GM23338 (cell line): ENCODE results near the gene KCNJ16.

Source experiments
- CREB1 ChIP-seq: fragments of 250-450 bp; sonication (Bioruptor Pico); IDR thresholded peaks from 2 replicates; pipeline ENCODE4 v1.5.0; 2020; ENCODE audit warnings: low read depth, mild to moderate bottlenecking, moderate library complexity
- CTCF ChIP-seq, 2 experiments: fragments of 200-600 bp in 1 of 2; sonication (generic) in 1 of 2; conservative IDR thresholded peaks; 2 replicates each; pipeline versions ENCODE4 v1.5.1 to v1.6.1; 2016 to 2017; ENCODE audit warnings: antibody characterized with exemption in 2 of 2, low read depth in 2 of 2, mild to moderate bottlenecking in 2 of 2, moderate library complexity in 1 of 2
- ETS1 ChIP-seq: IDR thresholded peaks from 2 replicates; pipeline ENCODE4 v1.6.1; 2016; ENCODE audit warnings: antibody characterized with exemption
- EZH2 ChIP-seq: fragments of 200-600 bp; sonication (generic); IDR thresholded peaks from one replicate; pipeline ENCODE4 v1.8.0; 2017; ENCODE audit warnings: antibody characterized with exemption, mild to moderate bottlenecking, low read depth; ENCODE audit not compliant: unreplicated experiment
- EZH2phosphoT487 ChIP-seq: fragments of 200-600 bp; sonication (generic); IDR thresholded peaks from one replicate; pipeline ENCODE4 v1.8.1; 2018; ENCODE audit warnings: antibody characterized with exemption; ENCODE audit not compliant: unreplicated experiment
- JUNB ChIP-seq: IDR thresholded peaks from one replicate; pipeline ENCODE4 v1.6.1; 2016; ENCODE audit warnings: antibody characterized with exemption; ENCODE audit not compliant: unreplicated experiment
- POLR2AphosphoS5 ChIP-seq: IDR thresholded peaks from 2 replicates; pipeline ENCODE4 v1.6.1; 2016; ENCODE audit warnings: antibody characterized with exemption, low read depth
- REST ChIP-seq: IDR thresholded peaks from one replicate; pipeline ENCODE4 v1.6.1; 2018; ENCODE audit warnings: antibody characterized with exemption; ENCODE audit not compliant: unreplicated experiment
- STAT1 ChIP-seq: IDR thresholded peaks from one replicate; pipeline ENCODE4 v1.6.1; 2016; ENCODE audit warnings: antibody characterized with exemption; ENCODE audit not compliant: unreplicated experiment
- ZNF114 ChIP-seq: fragments of 250-450 bp; sonication (Bioruptor Pico); IDR thresholded peaks from 2 replicates; pipeline ENCODE4 v1.5.0; 2020; ENCODE audit warnings: mild to moderate bottlenecking, moderate library complexity
- ZNF331 ChIP-seq: fragments of 250-450 bp; sonication (Bioruptor Pico); IDR thresholded peaks from 2 replicates; pipeline ENCODE4 v1.5.0; 2020; ENCODE audit warnings: low read depth, mild to moderate bottlenecking, moderate library complexity

GRCh38 chr17:70121126-70121525 is 46.1 kb downstream of the KCNJ16 start:
- no peak for TF ChIP-seq REST
- no peak for TF ChIP-seq CTCF (conservative IDR thresholded peaks at IDR 0.05; ENCODE audit: low read depth in 2 of 2)
- no peak for TF ChIP-seq POLR2AphosphoS5
- TF ChIP-seq EZH2phosphoT487, result no peak
- TF ChIP-seq STAT1, result no peak
- TF ChIP-seq ZNF331 (CRISPR knock-in tag), result no peak
- TF ChIP-seq EZH2, result no peak
- no peak for TF ChIP-seq CREB1 (CRISPR knock-in tag)
- TF ChIP-seq JUNB, result no peak
- no peak for TF ChIP-seq ETS1
- TF ChIP-seq ZNF114 (CRISPR knock-in tag), result no peak
